PFSK-1 (cell line): ENCODE measurements around the gene PCDH15.

Experiments used
- FOXP2 ChIP-seq: optimal IDR thresholded peaks from 2 replicates; pipeline ENCODE3; 2011; ENCODE audit warnings: borderline replicate concordance, control low read depth, inconsistent platforms; ENCODE audit not compliant: insufficient read depth; ENCODE audit errors: extremely low read length, extremely low read depth
- POLR2AphosphoS5 ChIP-seq: IDR thresholded peaks from 2 replicates; pipeline ENCODE4 v1.6.1; 2012; ENCODE audit warnings: low read depth, mild to moderate bottlenecking, control low read depth, low read length, moderate library complexity
- SIN3A ChIP-seq: IDR thresholded peaks from 2 replicates; pipeline ENCODE4 v1.6.1; 2012; ENCODE audit warnings: mild to moderate bottlenecking, low read length, moderate library complexity, borderline replicate concordance; ENCODE audit not compliant: insufficient read depth
- TAF1 ChIP-seq: IDR thresholded peaks from 2 replicates; pipeline ENCODE4 v1.6.1; 2012; ENCODE audit warnings: low read length, control low read depth, borderline replicate concordance; ENCODE audit not compliant: insufficient read depth
- TF ChIP-seq, protein P1 (sequence below), 2 experiments: IDR thresholded peaks; 2 replicates each; pipeline versions ENCODE4 v1.6.1 to v1.8.0; 2011 to 2012; ENCODE audit warnings: low read depth in 2 of 2, low read length in 2 of 2, control low read depth in 1 of 2, inconsistent platforms in 1 of 2, mild to moderate bottlenecking in 1 of 2, moderate library complexity in 1 of 2; ENCODE audit not compliant: insufficient read depth in 1 of 2

DNA sequence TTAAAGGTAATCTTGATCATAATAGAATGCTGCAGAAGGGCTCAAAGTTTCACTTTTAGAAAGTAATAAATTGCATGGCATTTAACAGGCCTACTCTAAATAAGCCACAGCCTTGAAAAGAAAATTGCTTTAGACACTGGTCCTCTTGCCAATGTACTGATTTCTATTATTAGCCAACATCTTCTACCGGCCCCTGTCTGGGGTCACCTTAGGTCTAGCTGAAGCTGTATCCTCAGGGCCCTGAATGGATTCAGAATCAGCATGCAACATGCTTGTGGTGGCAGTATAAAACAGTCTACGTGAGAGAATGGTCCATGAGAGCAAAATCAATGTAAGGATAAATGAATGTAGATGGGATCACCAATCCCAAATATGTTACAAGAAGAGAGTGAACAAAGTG lies 541.9 kb downstream of the PCDH15 start:
- TF ChIP-seq POLR2AphosphoS5, result no peak
- TF ChIP-seq TAF1, result no peak
- TF ChIP-seq, protein P1, sequence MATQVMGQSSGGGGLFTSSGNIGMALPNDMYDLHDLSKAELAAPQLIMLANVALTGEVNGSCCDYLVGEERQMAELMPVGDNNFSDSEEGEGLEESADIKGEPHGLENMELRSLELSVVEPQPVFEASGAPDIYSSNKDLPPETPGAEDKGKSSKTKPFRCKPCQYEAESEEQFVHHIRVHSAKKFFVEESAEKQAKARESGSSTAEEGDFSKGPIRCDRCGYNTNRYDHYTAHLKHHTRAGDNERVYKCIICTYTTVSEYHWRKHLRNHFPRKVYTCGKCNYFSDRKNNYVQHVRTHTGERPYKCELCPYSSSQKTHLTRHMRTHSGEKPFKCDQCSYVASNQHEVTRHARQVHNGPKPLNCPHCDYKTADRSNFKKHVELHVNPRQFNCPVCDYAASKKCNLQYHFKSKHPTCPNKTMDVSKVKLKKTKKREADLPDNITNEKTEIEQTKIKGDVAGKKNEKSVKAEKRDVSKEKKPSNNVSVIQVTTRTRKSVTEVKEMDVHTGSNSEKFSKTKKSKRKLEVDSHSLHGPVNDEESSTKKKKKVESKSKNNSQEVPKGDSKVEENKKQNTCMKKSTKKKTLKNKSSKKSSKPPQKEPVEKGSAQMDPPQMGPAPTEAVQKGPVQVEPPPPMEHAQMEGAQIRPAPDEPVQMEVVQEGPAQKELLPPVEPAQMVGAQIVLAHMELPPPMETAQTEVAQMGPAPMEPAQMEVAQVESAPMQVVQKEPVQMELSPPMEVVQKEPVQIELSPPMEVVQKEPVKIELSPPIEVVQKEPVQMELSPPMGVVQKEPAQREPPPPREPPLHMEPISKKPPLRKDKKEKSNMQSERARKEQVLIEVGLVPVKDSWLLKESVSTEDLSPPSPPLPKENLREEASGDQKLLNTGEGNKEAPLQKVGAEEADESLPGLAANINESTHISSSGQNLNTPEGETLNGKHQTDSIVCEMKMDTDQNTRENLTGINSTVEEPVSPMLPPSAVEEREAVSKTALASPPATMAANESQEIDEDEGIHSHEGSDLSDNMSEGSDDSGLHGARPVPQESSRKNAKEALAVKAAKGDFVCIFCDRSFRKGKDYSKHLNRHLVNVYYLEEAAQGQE (IDR thresholded peaks at IDR 0.05; ENCODE audit: insufficient read depth in 1 of 2, low read depth in 2 of 2, low read length in 2 of 2), result no peak
- no peak for TF ChIP-seq SIN3A
- TF ChIP-seq FOXP2, result no peak
